ENCODE measurements around the gene CDC7.
"Not testable (repeated sequence)": the region's sequence is repeated elsewhere in the genome, so short reads cannot be mapped to it uniquely, and the experiment has no call there.

CDC7 gene

GRCh38 chr1:91513160-91513559, 12.5 kb downstream of the CDC7 start:
- H3K9me3 ChIP-seq (ENCODE audit: severe bottlenecking): no peaks in the 10 kb centered on the region
- TF ChIP-seq, protein P1, sequence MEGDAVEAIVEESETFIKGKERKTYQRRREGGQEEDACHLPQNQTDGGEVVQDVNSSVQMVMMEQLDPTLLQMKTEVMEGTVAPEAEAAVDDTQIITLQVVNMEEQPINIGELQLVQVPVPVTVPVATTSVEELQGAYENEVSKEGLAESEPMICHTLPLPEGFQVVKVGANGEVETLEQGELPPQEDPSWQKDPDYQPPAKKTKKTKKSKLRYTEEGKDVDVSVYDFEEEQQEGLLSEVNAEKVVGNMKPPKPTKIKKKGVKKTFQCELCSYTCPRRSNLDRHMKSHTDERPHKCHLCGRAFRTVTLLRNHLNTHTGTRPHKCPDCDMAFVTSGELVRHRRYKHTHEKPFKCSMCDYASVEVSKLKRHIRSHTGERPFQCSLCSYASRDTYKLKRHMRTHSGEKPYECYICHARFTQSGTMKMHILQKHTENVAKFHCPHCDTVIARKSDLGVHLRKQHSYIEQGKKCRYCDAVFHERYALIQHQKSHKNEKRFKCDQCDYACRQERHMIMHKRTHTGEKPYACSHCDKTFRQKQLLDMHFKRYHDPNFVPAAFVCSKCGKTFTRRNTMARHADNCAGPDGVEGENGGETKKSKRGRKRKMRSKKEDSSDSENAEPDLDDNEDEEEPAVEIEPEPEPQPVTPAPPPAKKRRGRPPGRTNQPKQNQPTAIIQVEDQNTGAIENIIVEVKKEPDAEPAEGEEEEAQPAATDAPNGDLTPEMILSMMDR (IDR thresholded peaks at IDR 0.05; ENCODE audit: low read depth, low read length): no peak
- DNase-seq: no peak
- peaks cover 55% of the 10 kb centered on the region for H3K36me3 ChIP-seq
- H3K27ac ChIP-seq: no peak overlapping the region
- no peak overlapping the region for H3K4me3 ChIP-seq (ENCODE audit: low read depth, low read length)
- no peaks in the 10 kb centered on the region for H3K27me3 ChIP-seq (ENCODE audit: insufficient read depth, low read depth, severe bottlenecking)

GRCh38 chr1:91513706-91514105, 13.1 kb downstream of the CDC7 start:
- H3K27me3 ChIP-seq (ENCODE audit: insufficient read depth, low read depth, severe bottlenecking): no peaks in the 10 kb centered on the region
- no peaks in the 10 kb centered on the region for H3K9me3 ChIP-seq (ENCODE audit: severe bottlenecking)
- no peak overlapping the region for H3K27ac ChIP-seq
- peaks cover 55% of the 10 kb centered on the region for H3K36me3 ChIP-seq
- TF ChIP-seq, protein P1 (IDR thresholded peaks at IDR 0.05; ENCODE audit: low read depth, low read length): no peak
- DNase-seq: no peak
- H3K4me3 ChIP-seq (ENCODE audit: low read depth, low read length): no peak overlapping the region

GRCh38 chr1:91515994-91516393, 15.3 kb downstream of the CDC7 start:
- TF ChIP-seq, protein P1 (IDR thresholded peaks at IDR 0.05; ENCODE audit: low read depth, low read length): no peak
- Histone ChIP-seq H3K27me3 (ENCODE audit: insufficient read depth, low read depth, severe bottlenecking) (no peaks in the 10 kb centered on the region), H3K27ac (no peak overlapping the region), H3K4me3 (ENCODE audit: low read depth, low read length) (no peak overlapping the region), H3K36me3 (peaks cover 47% of the 10 kb centered on the region), H3K9me3 (ENCODE audit: severe bottlenecking) (no peaks in the 10 kb centered on the region)
- no peak for DNase-seq

GRCh38 chr1:91516605-91517004, 16.0 kb downstream of the CDC7 start:
- peaks cover 47% of the 10 kb centered on the region for H3K36me3 ChIP-seq

GRCh38 chr1:91519167-91519566, 18.5 kb downstream of the CDC7 start:
- not testable (repeated sequence) for DNase-seq; H3K27me3 ChIP-seq (ENCODE audit: insufficient read depth, low read depth, severe bottlenecking); H3K9me3 ChIP-seq (ENCODE audit: severe bottlenecking); H3K27ac ChIP-seq; H3K4me3 ChIP-seq (ENCODE audit: low read depth, low read length)
- H3K36me3 ChIP-seq: peaks cover 30% of the 10 kb centered on the region

More at GRCh38 chr1:91516605-91517004, 16.0 kb downstream of the CDC7 start:
- not testable (repeated sequence) for H3K27me3 ChIP-seq (ENCODE audit: insufficient read depth, low read depth, severe bottlenecking); DNase-seq; H3K4me3 ChIP-seq (ENCODE audit: low read depth, low read length); H3K27ac ChIP-seq; H3K9me3 ChIP-seq (ENCODE audit: severe bottlenecking)

- Histone ChIP-seq H3K9me3 (ENCODE audit: severe bottlenecking) (no peaks in the 10 kb centered on the region), H3K36me3 (peaks cover 15% of the 10 kb centered on the region), H3K27ac (no peak overlapping the region), H3K4me3 (ENCODE audit: low read depth, low read length) (no peak overlapping the region), H3K27me3 (ENCODE audit: insufficient read depth, low read depth, severe bottlenecking) (no peaks in the 10 kb centered on the region)
- DNase-seq: no peak
- TF ChIP-seq, protein P1 (IDR thresholded peaks at IDR 0.05; ENCODE audit: low read depth, low read length): no peak
Observed at GRCh38 chr1:91520942-91521507, 20.4 kb downstream of the CDC7 start.

GRCh38 chr1:91523482-91523881, 22.8 kb downstream of the CDC7 start:
- no peak for DNase-seq
- H3K27ac ChIP-seq: no peak overlapping the region
- peaks cover 7% of the 10 kb centered on the region; the same call in 1 of the 2 replicates for H3K36me3 ChIP-seq

More at GRCh38 chr1:91523482-91523881, 22.8 kb downstream of the CDC7 start:
- H3K27me3 ChIP-seq (ENCODE audit: insufficient read depth, low read depth, severe bottlenecking): no peaks in the 10 kb centered on the region
- TF ChIP-seq, protein P1 (IDR thresholded peaks at IDR 0.05; ENCODE audit: low read depth, low read length): no peak
- no peaks in the 10 kb centered on the region for H3K9me3 ChIP-seq (ENCODE audit: severe bottlenecking)
- H3K4me3 ChIP-seq (ENCODE audit: low read depth, low read length): no peak overlapping the region

Data from WERI-Rb-1 (cell line).